GM23248 (cell line): ENCODE measurements around the gene FGF2.

Experiments
- EZH2 ChIP-seq: fragments of 200-600 bp; sonication (generic); IDR thresholded peaks from 2 replicates; pipeline ENCODE4 v1.6.1; 2018; ENCODE audit warnings: antibody characterized with exemption, mild to moderate bottlenecking; ENCODE audit not compliant: insufficient read depth, poor library complexity, severe bottlenecking
- EZH2phosphoT487 ChIP-seq: fragments of 200-600 bp; sonication (generic); IDR thresholded peaks from 2 replicates; pipeline ENCODE4 v1.6.1; 2018; ENCODE audit warnings: antibody characterized with exemption, moderate library complexity, mild to moderate bottlenecking, low read depth; ENCODE audit not compliant: insufficient read depth

DNA sequence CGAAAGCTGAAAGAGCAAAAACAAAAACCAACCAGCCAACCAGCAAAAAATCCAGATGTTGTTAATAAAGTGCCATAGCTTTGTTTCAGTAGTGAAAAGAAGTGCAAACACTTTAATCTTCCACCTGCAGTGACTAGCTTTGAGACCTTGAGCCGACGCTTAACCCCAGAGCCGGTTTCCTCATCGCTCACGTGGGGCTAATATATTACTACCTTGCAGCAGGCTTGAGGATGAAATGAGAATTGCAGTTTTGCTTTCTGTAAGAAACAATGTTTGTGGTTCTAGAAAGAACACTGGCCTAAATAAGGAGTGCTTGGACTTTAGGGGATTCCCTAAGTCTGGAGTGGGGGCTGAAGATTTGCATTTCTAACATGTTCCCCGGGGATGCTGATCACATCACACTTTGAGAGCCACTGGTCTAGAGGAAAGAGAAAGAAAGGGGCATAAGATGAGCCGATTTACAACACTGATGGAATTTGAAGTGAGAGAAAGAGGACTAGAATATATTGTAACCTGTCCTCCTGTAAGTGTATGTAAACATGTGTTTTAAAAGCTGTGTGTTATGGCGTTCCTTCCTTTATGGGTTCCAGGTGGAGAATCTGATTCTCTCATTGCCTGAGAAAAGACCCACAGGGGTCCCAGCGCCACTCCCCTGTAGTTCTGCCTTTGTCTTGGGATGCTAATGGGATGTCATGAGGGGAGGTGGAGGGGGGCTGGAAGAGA lies 1.4 kb downstream of the FGF2 start:
- TF ChIP-seq EZH2 (no peak), EZH2phosphoT487 (no peak)
